SK-N-SH (cell line): ENCODE measurements around the gene HACD4. TPM values are rescaled to one million over a fixed set of nuclear protein-coding genes. Genes with fewer than 3 reads are reported as not detected.

Experiments
- CTCF ChIA-PET: fragments of 300-600, 350-600 bp; formaldehyde crosslinking; extraction: SDS; loops from one replicate; lab custom pipeline; 2021; lab: Yijun Ruan, JAX
- POLR2A ChIA-PET: fragments of 350-600 bp; sonication (Branson Sonifier 250); formaldehyde crosslinking; extraction: SDS; loops from one replicate; lab custom pipeline; 2020; ENCODE audit warnings: antibody characterized with exemption, inconsistent platforms; lab: Yijun Ruan, JAX
- DNase-seq: peaks from one replicate; pipeline ENCODE4 v3.0.0; 2012
- H2AFZ ChIP-seq: fragments of 200-600 bp; sonication (generic); 2 replicates; pipeline ENCODE4 v1.8.1; 2016; ENCODE audit warnings: antibody characterized with exemption, mild to moderate bottlenecking, low read depth
- H3F3A ChIP-seq: fragments of 200-600 bp; sonication (generic); replicated peaks from 2 replicates; pipeline ENCODE3; 2016; ENCODE audit warnings: antibody characterized with exemption, mild to moderate bottlenecking; ENCODE audit not compliant: insufficient read depth
- H3K27ac ChIP-seq, 2 experiments: fragments of 200-500 bp in 1 of 2; fragments of 200-600 bp in 1 of 2; sonication (Bioruptor generic) in 1 of 2; sonication (generic), shearing (Covaris generic) in 1 of 2; 2 replicates each; pipeline versions ENCODE4 v1.5.1 to v1.6.1; 2014 to 2016; ENCODE audit warnings: low read depth in 2 of 2, inconsistent platforms in 1 of 2, low read length in 1 of 2, mild to moderate bottlenecking in 1 of 2, mixed read lengths in 1 of 2
- H3K27me3 ChIP-seq: fragments of 200-600 bp; sonication (generic), shearing (Covaris generic); 2 replicates; pipeline ENCODE4 v1.6.1; 2016; ENCODE audit warnings: mixed run types; ENCODE audit not compliant: insufficient read depth
- H3K36me3 ChIP-seq, 2 experiments: fragments of 200-500 bp in 1 of 2; fragments of 200-600 bp in 1 of 2; sonication (Bioruptor generic) in 1 of 2; sonication (generic) in 1 of 2; replicated peaks in 1 of 2; 2 replicates each; pipeline versions ENCODE3 to v1.5.1; 2014 to 2016; ENCODE audit warnings: low read length in 1 of 2, mild to moderate bottlenecking in 1 of 2; ENCODE audit not compliant: insufficient read depth in 2 of 2, control insufficient read depth in 1 of 2
- H3K4me1 ChIP-seq, 2 experiments: fragments of 200-500 bp in 1 of 2; fragments of 200-600 bp in 1 of 2; sonication (Bioruptor generic) in 1 of 2; sonication (generic), shearing (Covaris generic) in 1 of 2; 2 replicates each; pipeline versions ENCODE4 v1.5.1 to v1.6.1; 2014 to 2016; ENCODE audit warnings: low read depth in 1 of 2, low read length in 1 of 2, mixed run types in 1 of 2; ENCODE audit not compliant: insufficient read depth in 2 of 2, control insufficient read depth in 1 of 2
- H3K4me2 ChIP-seq: fragments of 200-600 bp; sonication (generic), shearing (Covaris generic); 2 replicates; pipeline ENCODE4 v1.6.1; 2017; ENCODE audit warnings: mixed run types
- H3K4me3 ChIP-seq, 2 experiments: fragments of 200-500 bp in 1 of 2; fragments of 200-600 bp in 1 of 2; sonication (Bioruptor generic) in 1 of 2; sonication (generic), shearing (Covaris generic) in 1 of 2; 2 replicates each; pipeline versions ENCODE4 v1.5.1 to v1.8.1; 2014 to 2016; ENCODE audit warnings: low read depth in 2 of 2, inconsistent platforms in 1 of 2, low read length in 1 of 2, mild to moderate bottlenecking in 1 of 2, mixed read lengths in 1 of 2, moderate library complexity in 1 of 2
- H3K79me2 ChIP-seq: fragments of 200-600 bp; sonication (generic); 2 replicates; pipeline ENCODE4 v1.8.1; 2017; ENCODE audit warnings: mild to moderate bottlenecking; ENCODE audit not compliant: insufficient read depth
- H3K9ac ChIP-seq: fragments of 200-600 bp; sonication (generic); 2 replicates; pipeline ENCODE4 v1.6.1; 2017; ENCODE audit warnings: mixed run types
- H3K9me2 ChIP-seq: fragments of 200-600 bp; sonication (generic); 2 replicates; pipeline ENCODE4 v1.6.1; 2017; ENCODE audit warnings: mixed run types
- H3K9me3 ChIP-seq: fragments of 200-600 bp; sonication (generic); 2 replicates; pipeline ENCODE4 v1.6.1; 2017; ENCODE audit warnings: mixed run types, mild to moderate bottlenecking, moderate library complexity
- H4K20me1 ChIP-seq: fragments of 200-600 bp; sonication (generic); 2 replicates; pipeline ENCODE4 v1.6.1; 2017; ENCODE audit warnings: mild to moderate bottlenecking, mixed run types; ENCODE audit not compliant: insufficient read depth
- ELF1 ChIP-seq: IDR thresholded peaks from 2 replicates; pipeline ENCODE4 v1.4.0; 2012
- GATA2 ChIP-seq: sonication (generic); formaldehyde crosslinking; IDR thresholded peaks from 2 replicates; pipeline ENCODE4 v1.5.0; 2020; ENCODE audit warnings: mild to moderate bottlenecking, missing genetic modification reagents
- MEF2A ChIP-seq: IDR thresholded peaks from 2 replicates; pipeline ENCODE4 v1.4.0; 2012; ENCODE audit warnings: low read depth, borderline replicate concordance
- NFIC ChIP-seq: IDR thresholded peaks from 2 replicates; pipeline ENCODE4 v1.4.0; 2012; ENCODE audit warnings: borderline replicate concordance
- TAF1 ChIP-seq: IDR thresholded peaks from 2 replicates; pipeline ENCODE4 v1.6.1; 2012; ENCODE audit warnings: low read depth, mild to moderate bottlenecking, low read length, moderate library complexity, borderline replicate concordance
- WGBS: methylation state at CpG from one replicate; pipeline ENCODE4 v1.1.6; 2017; ENCODE audit warnings: low lambda C conversion rate; 5-methylcytosine and 5-hydroxymethylcytosine counted together
- polyA plus RNA-seq, 3 experiments: library from polyadenylated mRNA; depleted of rRNA; stranded (reverse); fragments of >200 nt; gene quantifications; 2 replicates each; pipeline ENCODE4 v1.2.3, GENCODE V29; 2012
- TF ChIP-seq, protein P1 (sequence below): IDR thresholded peaks from 2 replicates; pipeline ENCODE4 v1.4.0; 2012; ENCODE audit warnings: low read depth, borderline replicate concordance
- TF ChIP-seq, protein P2 (sequence below): IDR thresholded peaks from 2 replicates; pipeline ENCODE4 v1.6.1; 2012; ENCODE audit warnings: mild to moderate bottlenecking, low read depth, low read length, moderate library complexity

The HACD4 gene
- polyA plus RNA-seq, 1 of the 3 experiments (the other 2 are of a cell fraction), result under 0.01 TPM

DNA sequence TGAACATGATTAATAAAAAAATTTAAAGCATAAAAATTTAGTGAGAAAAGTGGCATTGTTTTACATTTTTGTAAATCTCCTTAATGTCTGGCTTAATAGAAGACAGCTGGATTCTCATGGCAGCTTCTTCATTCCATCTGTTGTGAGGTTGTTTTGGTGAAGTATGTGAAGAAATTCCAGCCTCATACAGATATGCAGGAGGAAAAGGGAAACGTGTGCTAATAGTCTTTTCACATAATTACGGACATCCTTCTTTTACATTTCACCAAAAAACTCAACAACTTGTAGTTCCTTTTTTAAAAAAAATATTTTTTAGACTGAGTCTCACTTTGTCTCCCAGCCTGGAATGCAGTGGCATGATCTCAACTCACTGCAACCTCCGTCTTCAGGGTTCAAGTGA lies 46.9 kb downstream of the HACD4 start:
- CTCF ChIA-PET, result no interaction called here

DNA sequence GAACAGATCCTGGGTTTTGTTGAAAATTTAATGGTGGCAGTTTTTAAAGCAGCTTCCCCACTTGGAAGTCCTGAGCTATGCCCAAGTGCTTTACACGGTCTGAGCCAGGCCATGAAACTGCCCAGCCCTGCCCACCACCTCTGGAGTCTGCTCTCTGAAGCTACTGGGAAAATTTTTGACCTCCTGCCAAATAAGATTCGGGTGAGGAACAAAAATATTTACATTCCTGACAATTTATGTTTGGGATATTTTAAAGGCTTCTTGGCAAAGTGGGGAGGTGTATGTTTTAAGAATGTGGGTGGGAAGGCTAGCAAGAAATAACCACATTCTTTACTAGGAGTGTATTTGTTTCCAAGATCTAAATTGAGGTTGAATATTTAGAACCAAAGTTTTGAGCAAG lies 50.0 kb downstream of the HACD4 start:
- Histone ChIP-seq H4K20me1 (no peaks in the 10 kb centered on the region), H3K4me3 (no peak overlapping the region), H3K27me3 (no peaks in the 10 kb centered on the region), H3F3A (no peaks in the 10 kb centered on the region), H3K36me3 (peaks cover 7 to 18% of the 10 kb centered on the region in 2 experiments), H2AFZ (no peak overlapping the region), H3K9me2 (no peaks in the 10 kb centered on the region), H3K4me2 (no peak overlapping the region), H3K9me3 (no peaks in the 10 kb centered on the region), H3K27ac (peak overlapping the region; percentile 4 to 60; a peak in 1 of 4 replicates), H3K79me2 (no peaks in the 10 kb centered on the region), H3K4me1 (peaks cover 0 to 6% of the 10 kb centered on the region in 2 experiments; a peak in 2 of 4 replicates), H3K9ac (no peak overlapping the region)
- TF ChIP-seq GATA2 (CRISPR knock-in tag) (no peak), NFIC (peak; percentile 25; the same call in 1 of the 2 replicates)
- DNase-seq, result no peak
- ChIA-PET CTCF (no interaction called here), POLR2A (no interaction called here)
- 37% methylated on average over 2 of the region's 2 CpGs for WGBS

More for the DNA sequence above, 46.9 kb downstream of the HACD4 start:
- no peak overlapping the region for H3K4me2 ChIP-seq
- H3K9me3 ChIP-seq, result no peaks in the 10 kb centered on the region
- 81% methylated on average over 3 of the region's 3 CpGs for WGBS
- no peak overlapping the region for H3K27ac ChIP-seq
- POLR2A ChIA-PET, result no interaction called here
- H3K4me3 ChIP-seq, result no peak overlapping the region
- no peak overlapping the region for H3K9ac ChIP-seq
- H3K79me2 ChIP-seq, result no peaks in the 10 kb centered on the region
- H2AFZ ChIP-seq, result no peak overlapping the region
- DNase-seq, result no peak
- TF ChIP-seq ELF1, result no peak
- TF ChIP-seq, protein P1, sequence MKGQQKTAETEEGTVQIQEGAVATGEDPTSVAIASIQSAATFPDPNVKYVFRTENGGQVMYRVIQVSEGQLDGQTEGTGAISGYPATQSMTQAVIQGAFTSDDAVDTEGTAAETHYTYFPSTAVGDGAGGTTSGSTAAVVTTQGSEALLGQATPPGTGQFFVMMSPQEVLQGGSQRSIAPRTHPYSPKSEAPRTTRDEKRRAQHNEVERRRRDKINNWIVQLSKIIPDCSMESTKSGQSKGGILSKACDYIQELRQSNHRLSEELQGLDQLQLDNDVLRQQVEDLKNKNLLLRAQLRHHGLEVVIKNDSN, result no peak
- TF ChIP-seq, protein P2, sequence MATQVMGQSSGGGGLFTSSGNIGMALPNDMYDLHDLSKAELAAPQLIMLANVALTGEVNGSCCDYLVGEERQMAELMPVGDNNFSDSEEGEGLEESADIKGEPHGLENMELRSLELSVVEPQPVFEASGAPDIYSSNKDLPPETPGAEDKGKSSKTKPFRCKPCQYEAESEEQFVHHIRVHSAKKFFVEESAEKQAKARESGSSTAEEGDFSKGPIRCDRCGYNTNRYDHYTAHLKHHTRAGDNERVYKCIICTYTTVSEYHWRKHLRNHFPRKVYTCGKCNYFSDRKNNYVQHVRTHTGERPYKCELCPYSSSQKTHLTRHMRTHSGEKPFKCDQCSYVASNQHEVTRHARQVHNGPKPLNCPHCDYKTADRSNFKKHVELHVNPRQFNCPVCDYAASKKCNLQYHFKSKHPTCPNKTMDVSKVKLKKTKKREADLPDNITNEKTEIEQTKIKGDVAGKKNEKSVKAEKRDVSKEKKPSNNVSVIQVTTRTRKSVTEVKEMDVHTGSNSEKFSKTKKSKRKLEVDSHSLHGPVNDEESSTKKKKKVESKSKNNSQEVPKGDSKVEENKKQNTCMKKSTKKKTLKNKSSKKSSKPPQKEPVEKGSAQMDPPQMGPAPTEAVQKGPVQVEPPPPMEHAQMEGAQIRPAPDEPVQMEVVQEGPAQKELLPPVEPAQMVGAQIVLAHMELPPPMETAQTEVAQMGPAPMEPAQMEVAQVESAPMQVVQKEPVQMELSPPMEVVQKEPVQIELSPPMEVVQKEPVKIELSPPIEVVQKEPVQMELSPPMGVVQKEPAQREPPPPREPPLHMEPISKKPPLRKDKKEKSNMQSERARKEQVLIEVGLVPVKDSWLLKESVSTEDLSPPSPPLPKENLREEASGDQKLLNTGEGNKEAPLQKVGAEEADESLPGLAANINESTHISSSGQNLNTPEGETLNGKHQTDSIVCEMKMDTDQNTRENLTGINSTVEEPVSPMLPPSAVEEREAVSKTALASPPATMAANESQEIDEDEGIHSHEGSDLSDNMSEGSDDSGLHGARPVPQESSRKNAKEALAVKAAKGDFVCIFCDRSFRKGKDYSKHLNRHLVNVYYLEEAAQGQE, result no peak
- no peak for TF ChIP-seq MEF2A
- no peak for TF ChIP-seq TAF1
- peaks cover 0 to 6% of the 10 kb centered on the region in 2 experiments; a peak in 2 of 4 replicates for H3K4me1 ChIP-seq
- H4K20me1 ChIP-seq, result no peaks in the 10 kb centered on the region
- no peaks in the 10 kb centered on the region for H3K27me3 ChIP-seq
- H3F3A ChIP-seq, result no peaks in the 10 kb centered on the region
- peaks cover 12 to 13% of the 10 kb centered on the region in 2 experiments for H3K36me3 ChIP-seq
- no peaks in the 10 kb centered on the region for H3K9me2 ChIP-seq
